GM19238 (cell line): ENCODE measurements around the gene C11orf52.
"Not testable (repeated sequence)": the region's sequence is repeated elsewhere in the genome, so short reads cannot be mapped to it uniquely, and the experiment has no call there.

ENCODE experiments used
- DNase-seq: peaks from one replicate; pipeline ENCODE4 v3.0.0; 2011; ENCODE audit warnings: low spot score; ENCODE audit not compliant: insufficient read length

Gene C11orf52, protein sequence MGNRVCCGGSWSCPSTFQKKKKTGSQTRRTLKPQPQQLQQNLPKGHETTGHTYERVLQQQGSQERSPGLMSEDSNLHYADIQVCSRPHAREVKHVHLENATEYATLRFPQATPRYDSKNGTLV

DNA sequence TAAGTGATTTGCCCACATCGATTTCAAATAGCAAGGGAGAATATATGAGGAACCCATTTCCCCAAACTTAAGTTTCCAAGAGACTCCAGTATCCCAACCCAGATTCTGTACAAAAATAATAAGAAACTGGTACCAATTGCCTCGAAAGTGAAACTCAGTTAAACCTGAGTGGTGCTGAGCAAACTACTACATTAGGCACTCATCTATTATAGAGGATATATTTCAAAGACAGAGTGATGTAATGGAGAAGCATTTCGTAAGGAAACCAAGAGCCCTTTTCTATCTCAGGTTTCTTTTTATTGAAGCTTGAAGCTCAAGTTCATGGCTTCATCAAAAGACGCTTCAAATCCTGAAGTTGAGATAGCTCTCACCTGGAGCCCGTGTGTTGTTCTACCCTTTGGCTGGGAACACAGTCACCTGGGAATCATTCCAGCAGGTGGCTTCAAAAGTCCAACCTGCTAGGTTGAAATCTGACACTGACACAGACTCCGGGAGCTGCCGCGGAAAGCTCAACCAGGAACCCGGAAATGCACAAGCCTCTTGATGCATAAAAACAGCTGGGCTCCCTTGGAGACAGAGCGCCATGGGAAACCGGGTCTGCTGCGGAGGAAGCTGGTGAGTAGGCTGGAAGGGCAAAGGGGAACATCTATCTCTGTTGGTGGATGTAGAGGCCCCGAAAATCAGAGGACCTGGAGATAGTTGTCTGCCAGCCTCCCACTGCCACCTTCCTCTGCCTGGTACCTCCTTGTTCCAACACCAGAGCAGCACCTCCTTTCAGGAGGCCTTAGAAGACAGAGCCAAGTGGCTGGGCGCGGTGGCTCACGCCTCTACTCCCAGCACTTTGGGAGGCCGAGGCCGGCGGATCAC, at the start of gene C11orf52:
Gene C11orf52 (plus strand): TSS at position 524 of the 867 bp plus-strand sequence. CDS start 60 bp downstream, at position 584.
- no peak for DNase-seq

DNA sequence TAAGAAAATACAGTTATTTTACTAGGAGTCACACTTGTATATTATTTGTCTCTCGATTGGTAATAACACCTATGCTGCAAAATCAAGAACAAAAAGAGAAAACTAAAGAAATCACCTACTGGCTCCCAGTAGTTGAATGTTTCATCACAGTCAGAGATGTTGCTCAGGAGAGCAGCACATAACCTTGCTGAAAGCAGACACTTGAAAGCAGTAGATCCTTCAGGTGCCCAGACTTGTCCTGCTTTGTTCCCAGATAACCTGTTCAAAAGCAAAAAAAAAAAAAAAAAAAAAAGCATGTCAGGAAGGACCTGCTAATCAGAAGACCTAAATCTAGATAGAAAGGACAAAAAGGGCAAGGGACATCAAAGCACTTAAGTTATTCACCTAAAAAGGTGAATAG, 48.6 kb upstream of the C11orf52 start:
- no peak for DNase-seq

DNA sequence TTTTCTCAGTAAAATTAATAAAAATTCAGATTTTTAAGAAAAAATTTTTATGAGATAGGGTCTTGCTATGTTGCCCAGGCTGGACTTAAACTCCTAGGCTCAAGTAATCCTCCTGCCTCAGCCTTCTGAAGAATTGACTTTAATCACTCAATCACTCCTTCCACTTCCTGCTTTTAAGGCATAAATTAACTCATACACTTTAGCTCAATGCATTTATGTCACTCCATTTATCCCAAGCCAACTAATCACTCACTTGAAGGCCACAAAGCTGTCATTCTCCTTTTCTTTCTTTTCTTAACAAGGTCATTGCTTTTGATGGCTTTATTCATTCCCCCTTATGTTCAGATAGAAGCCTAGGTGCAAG, 48.2 kb upstream of the C11orf52 start:
- DNase-seq = no peak

DNA sequence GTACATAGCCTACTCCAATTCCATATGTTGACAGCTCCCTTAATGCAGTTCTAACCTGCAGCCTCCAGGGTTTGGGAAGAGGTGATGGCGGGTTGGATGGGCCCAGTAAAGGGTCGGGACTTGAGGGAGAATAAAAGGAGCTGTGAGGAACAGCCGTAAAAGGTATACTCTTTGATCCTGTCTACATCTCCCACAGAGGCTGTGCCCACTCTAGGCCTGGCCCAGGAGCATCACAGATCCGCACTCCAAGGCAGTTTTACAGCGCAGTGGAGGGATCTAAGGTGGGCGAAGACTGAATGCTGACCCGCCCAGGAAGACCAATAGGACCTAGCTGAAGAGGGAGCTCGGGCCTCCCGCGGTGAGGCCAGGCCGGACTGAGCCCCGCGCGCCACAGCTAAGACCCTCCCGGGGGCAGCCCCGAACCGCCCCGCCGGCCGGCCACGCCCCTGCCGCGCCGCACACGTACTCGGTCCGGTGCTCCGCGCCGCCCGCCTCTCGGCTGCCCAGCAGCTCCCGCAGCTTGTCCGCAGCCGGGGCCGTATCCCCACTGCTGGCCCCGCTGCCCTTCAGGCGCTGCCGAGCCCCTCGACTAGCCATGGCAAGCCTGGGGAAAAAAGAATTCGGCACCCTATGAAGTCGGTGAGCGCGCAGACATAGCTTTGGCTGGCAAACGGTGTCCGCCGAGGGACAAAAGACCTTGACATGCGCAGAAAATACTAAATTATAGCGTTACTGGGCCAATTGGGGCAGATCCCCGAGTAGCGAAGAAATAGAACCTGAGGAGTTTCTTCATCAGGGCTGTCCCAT, 47.6 kb upstream of the C11orf52 start, which contains the start of gene ALG9:
Gene ALG9 (minus strand): TSS at position 696 of the 807 bp plus-strand sequence. CDS start 99 bp downstream, at position 597.
- DNase-seq = peak; percentile 72

DNA sequence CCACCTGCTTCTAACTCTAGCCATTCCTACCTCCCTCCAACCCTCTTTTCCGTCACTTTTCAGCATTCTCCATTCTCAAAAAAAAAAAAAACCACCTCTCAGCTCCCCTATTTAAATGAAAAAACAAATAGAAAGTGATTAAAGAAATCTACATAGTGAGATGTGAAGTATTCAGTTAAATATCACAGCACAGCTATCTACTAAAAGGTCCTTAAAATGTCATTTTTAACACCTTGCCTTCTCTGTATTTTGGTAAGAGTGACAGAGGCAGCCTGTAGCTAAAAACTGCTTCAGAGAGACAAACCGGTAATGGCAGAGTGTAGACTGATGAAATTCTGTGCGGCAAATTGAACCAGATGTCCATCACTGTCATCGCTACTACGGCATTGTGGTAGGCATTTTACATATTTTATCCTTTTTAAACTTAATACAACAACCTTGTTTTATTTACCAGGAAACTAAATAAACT, 47.0 kb upstream of the C11orf52 start:
- DNase-seq = no peak

DNA sequence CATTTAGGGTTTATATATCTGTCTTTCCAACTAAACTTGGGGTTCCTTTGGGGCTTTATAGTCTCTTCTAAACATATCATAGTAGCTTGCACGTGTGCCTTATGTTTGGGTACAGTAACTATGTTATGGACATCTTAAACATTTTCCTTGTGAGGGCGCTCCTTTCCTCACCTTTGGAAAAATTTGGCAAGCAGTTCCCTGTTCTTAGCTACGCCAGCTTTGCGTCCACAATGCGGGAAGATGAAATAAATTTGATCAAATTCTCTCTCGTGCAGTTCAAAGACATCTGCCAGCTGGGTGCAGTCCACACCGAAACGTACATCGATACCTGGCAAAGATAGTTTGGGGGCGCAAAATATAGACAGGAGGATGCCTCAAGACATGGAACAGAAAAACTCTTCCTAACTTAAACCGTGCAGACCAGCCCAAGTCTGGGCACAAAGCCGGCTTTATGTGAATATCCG, 40.3 kb upstream of the C11orf52 start:
- no peak for DNase-seq

DNA sequence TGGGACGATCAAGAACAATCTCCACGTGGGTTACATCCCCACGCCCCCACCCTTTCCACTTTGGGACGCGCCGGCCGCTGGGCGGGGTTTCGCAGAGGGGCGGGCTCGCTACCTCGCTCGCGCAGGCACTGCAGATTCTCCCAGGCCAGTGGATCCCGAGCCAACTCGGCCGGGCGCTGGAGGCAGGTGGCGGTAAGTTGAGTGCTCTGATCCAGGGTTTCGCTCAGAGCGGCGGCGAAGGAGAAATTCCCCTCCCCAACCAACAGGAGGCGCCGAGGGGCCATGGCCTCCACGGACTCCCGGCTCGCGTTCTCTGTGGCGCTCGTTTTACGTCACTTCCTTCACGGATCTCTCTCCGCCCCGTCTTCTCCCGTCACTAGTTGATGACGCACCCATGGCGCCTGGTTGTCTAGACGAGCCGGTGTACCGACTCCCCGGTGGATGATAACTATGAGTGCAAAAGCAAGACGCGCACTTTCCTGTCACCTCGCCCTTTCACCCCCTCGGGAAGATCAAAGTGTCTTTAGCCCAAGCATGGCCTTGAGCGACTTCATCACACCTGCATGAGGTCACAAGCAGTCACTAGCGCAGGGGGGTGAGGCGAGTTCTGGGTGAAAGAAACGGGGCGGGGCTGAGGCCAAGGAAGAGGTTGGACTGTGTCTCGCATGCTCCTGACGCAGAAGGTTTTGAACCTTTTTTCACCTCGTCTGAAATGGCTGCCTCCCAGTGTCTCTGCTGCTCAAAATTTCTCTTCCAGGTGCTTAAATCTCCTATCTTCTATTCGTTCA, 39.7 kb upstream of the C11orf52 start, which contains the start of the genes CFAP68 and FDXACB1:
Gene CFAP68 (plus strand): TSS at position 693 of the 788 bp plus-strand sequence. CDS start 20 bp downstream, at position 713.
Gene FDXACB1 (minus strand): TSS at position 317 of the 788 bp plus-strand sequence. CDS start 33 bp downstream, at position 284.
- DNase-seq = peak; percentile 87

DNA sequence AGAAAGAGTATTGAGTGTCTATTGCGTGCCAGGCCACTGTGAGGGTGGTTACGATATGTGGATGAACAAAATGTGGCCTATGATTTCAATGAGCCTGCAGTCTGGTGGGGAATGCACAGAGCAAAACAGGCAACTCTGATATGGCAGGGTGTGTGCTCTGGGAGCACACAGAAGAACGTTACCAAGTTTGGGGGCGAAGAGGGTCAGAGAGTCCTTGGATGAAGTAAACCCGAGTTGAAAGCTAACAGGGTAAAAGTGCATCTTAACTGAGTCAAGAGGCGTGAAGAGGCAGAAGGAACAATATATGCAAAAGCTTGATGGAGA, 39.1 kb upstream of the C11orf52 start:
- DNase-seq = no peak

DNA sequence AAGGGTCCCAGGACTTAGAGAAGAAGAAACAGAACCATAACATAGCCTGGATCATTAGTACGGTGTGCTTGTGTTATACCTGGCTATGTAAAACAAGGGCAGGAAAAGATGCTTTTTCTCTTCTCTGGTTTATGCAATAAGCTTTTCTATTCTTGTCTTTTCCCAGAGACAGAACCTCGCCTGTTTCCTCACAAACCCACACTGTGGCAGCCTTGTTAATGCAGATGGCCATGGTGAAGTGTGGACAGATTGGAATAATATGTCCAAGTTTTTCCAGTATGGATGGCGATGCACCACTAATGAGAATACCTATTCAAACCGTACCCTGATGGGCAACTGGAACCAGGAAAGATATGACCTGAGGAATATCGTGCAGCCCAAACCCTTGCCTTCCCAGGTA, 36.5 kb upstream of the C11orf52 start:
- no peak for DNase-seq

DNA sequence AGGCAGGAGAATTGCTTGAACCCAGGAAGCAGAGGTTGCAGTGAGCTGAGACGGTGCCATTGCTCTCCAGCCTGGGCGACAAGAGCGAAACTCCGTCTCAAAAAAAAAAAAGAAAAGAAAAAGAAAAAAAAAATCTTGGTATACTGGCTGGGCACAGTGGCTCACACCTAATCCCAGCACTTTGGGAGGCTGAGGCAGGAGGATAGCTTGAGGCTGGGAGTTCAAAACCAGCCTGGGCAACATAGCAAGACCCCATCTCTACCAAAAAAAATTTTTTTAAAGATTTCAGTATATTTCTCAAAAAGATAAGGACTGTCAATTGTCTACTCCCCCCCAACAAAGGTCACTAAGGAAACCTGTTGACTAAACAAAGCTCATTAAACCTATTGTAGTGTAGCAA, 33.7 kb upstream of the C11orf52 start:
- not testable (repeated sequence) for DNase-seq

DNA sequence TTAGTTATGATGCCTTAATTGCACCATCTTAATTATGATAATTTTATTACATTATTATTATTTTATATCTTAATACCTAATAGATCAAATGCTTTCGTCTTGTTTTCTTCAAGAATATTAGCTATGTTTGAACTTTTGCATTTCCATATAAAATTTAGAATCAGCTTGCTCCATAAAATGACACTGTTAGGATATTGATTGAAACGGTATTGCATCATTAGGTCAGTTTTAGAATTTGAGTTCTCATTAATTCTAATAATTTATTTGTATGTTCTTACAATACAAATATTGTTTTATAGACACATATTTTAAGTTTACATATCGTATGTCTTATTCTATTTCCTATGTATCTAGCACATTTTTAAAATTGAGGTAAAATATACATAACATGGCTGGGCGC, 32.7 kb upstream of the C11orf52 start:
- DNase-seq = no peak

DNA sequence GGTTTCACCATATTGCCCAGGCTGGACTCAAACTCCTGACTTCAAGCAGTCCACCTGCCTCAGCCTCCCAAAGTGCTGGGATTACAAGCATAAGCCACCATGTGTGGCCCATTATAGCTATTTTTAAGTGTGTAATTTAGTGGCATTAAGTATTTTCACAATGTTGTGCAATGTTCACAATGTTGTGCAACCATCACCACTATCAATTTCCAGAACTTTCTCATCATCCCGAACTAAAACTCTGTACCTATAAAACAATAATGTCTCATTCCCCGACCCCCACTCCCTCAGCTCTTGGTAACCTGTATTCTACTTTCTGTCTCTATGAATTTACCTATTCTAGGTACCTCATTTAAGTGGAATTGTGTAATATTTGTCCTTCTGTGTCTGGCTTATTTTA, 31.9 kb upstream of the C11orf52 start:
- DNase-seq = no peak

DNA sequence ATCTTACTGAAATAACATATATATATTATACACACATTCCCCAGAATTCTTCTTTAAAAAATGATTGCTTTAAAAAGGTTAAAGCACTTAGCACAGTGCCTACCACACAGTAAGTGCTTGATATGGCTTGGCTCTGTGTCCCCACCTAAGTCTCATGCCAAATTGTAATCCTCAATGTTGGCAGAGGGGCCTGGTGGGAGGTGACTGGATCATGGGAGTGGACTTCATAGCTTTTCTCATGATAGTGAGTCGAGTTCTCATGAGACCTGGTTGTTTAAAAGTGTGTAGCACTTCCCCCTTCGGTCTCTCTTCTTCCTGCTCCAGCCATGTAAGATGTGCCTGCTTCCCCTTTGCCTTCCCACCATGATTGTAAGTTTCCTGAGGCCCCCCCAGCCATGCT, 13.3 kb upstream of the C11orf52 start:
- DNase-seq = no peak

DNA sequence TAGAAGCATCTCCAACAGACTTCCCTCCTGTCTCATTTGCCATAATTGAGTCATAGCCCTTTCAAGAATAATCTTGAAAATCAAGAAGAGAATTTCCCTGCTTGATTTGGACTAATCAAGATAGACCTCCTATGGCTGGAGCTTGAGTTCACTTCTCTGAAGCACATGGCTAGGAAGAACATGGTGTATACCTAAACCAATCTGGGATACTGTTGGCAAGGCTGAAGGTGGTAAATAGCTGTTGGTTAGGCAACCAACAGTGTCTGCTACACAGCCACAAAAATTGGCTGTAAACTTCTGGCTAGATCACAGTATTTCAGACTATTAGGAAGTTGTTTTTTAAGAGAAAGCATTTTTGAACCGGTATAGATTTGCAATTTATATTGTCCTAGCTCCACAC, 12.0 kb upstream of the C11orf52 start:
- no peak for DNase-seq

DNA sequence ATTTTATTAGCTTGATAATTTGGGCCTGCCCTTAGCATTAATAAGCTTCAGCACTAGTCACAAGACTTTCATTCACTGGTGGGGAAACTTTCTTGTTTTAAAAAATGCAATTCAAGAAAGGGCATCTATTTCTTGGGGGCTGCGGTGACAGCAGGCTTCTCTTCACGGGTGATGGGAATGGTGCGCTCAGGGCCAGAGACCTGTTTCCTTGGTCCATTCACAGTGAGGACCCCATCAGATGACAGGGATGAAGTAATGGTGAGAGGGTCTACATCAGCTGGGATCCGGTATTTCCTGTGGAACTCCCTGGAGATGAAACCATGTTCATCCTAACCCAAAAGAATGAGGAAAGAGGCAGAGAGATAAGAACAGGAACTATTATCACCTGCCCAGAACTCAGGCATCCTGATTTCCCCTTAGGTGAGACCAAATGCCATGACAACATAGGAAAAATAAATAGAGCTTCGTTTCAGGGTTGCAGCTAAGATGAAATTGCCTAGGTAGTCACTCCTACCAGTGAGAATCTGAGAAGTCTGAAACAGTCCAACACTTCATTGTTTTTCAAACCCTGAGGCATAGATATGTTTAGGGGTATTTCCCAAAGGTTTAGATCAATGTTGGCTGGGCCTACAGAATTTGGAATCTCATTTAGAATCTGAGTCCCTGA, 9.9 kb upstream of the C11orf52 start:
- DNase-seq = no peak

DNA sequence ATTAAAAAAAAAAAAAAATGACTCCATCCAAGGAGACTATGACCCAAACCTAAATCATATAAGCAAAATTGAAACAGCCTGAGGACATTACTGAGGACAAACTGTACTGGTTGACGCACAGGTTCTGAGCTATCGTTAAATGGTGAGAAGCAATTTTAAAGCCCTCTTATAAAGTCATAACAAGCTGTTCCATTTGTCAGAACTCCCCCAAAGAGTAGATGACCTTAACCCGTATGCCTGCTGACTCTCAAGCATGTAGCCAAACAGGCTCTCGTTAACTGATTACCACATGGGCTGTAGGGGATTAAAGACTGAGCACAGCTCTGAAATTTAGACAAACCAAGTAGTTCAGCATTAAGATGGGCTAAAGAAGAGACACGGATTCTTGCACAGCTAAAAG, 9.3 kb upstream of the C11orf52 start:
- DNase-seq = no peak

DNA sequence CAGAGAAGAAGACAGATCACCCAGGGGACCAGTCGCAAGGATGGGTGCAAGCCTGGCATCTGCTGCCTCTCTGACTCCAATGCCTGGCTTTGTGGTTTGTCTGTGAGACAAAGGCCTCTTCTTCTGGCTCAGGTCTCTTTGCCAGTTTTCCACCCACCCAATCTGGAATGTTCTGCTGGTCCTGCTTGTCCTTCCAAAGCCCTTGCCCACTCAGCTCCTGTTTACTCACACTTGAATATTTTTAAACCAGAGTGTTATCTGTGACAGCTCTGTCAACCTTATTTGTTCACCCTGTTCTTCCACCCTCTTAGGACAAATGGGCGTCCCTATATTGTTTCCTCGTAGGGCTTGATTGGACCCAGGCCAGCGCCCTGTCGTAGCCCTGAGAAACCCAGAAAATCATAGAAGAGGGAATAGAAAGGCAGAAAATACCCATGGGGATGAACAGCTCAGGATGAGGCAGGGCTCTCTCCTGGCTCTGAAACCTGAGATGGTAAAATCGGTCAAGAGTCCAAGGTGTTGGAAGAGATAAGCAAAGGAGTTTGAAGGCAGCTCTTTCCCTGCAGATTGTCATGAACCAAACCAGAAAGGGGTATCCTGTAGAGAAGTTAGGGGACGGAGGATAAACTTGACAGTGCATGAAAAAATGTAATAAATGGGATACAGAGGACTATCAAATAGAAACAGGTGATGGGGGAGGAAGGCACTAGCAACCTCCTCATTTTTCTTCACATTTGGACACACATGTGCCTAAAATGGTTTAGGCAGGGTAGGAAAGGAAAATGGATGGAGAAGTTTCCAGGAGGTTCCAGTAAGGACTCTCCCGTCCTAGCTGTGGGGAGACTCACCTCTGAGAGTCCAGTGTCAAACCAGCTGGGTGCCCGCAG, 7.8 kb upstream of the C11orf52 start:
- no peak for DNase-seq

DNA sequence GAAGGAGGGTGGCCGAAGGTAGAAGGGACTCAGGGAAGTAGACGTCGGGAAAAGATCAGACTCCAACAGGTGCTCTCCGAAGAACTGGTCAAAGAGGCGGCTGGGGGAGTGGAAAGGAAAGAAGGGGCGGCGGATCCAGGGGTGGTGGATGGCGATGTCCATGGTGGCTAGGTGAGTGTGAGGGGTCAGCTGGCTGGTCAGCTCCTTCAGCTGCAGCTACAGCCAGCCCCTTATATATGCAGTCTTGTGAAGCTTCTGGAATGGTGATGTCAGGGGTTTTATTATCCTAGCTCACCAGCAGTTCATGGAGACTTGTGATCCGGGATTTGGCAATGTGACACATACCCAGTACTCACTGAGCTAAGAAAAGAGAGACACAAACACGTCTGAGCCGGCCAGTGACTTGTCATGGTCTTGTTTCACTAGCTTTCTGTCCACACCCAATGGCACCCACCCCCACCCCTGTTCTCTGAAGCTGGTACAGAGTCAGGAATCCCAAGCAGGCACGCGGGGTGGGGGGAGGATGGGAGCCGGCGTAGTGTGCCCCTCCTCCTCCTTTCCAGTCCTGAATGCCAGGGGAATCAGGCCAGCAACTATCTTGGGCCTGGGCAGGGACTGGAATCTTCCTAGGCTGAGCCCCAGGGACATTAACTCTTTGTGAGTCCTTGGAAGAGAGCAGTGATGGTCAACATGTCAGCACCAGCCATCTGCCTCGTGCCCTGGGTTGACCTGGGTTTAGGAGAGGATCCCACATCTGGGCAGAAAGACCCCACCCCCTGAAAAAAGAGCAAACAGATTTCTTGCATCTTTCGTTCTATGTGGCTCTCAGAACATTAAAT, 6.9 kb upstream of the C11orf52 start, which contains the start of gene CRYAB:
Gene CRYAB (minus strand): TSS at position 208 of the 839 bp plus-strand sequence. CDS start 46 bp downstream, at position 162.
- no peak for DNase-seq
